ENCODE results near the gene TMEM109.

TMEM109 gene

DNA sequence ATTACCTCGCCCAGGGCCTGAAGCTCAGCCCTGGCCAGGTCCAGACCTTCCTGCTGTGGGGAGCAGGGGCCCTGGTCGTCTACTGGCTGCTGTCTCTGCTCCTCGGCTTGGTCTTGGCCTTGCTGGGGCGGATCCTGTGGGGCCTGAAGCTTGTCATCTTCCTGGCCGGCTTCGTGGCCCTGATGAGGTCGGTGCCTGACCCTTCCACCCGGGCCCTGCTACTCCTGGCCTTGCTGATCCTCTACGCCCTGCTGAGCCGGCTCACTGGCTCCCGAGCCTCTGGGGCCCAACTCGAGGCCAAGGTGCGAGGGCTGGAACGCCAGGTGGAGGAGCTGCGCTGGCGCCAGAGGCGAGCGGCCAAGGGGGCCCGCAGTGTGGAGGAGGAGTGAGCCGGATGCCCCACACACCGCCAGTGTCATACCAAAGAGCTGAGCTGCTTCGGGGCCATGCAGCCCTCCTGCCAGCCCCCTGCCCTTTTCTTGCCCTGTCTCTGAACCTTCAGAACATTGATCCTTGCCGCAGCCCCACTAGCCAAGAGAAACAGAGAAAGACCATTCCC, 7.9 kb downstream of the TMEM109 start:
- DNase-seq (ENCODE audit: low read depth, low spot score) = no peak
- no peak overlapping the region for H3K4me3 ChIP-seq (ENCODE audit: low read depth, low read length)
- TF ChIP-seq, protein P1, sequence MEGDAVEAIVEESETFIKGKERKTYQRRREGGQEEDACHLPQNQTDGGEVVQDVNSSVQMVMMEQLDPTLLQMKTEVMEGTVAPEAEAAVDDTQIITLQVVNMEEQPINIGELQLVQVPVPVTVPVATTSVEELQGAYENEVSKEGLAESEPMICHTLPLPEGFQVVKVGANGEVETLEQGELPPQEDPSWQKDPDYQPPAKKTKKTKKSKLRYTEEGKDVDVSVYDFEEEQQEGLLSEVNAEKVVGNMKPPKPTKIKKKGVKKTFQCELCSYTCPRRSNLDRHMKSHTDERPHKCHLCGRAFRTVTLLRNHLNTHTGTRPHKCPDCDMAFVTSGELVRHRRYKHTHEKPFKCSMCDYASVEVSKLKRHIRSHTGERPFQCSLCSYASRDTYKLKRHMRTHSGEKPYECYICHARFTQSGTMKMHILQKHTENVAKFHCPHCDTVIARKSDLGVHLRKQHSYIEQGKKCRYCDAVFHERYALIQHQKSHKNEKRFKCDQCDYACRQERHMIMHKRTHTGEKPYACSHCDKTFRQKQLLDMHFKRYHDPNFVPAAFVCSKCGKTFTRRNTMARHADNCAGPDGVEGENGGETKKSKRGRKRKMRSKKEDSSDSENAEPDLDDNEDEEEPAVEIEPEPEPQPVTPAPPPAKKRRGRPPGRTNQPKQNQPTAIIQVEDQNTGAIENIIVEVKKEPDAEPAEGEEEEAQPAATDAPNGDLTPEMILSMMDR (IDR thresholded peaks at IDR 0.05; ENCODE audit: low read depth, low read length) = no peak
- in situ Hi-C loops (cut with HindIII; ENCODE audit: low sequenced_read_pairs) = no loop called here

DNA sequence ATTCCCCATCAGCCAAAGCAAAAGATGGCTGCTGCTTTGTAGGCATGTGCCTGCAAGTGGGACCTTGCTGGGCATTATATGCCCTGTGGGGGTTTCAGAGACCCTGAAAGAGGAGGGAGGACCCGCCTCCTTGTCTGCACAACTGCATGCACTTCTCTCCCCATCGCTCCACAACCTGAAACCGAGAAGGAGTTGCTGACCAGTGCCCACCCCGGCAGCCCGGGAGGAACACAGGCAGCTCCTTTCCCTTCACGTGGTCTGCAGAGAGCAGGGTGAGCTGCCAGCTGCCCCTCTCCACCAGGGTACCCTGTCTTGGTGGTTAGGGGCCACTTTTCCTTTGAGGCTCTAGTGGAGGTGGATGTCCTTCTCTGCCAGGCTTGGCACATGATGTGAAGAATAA, 8.9 kb downstream of the TMEM109 start:
- no peak for DNase-seq (ENCODE audit: low read depth, low spot score)
- TF ChIP-seq, protein P1 (IDR thresholded peaks at IDR 0.05; ENCODE audit: low read depth, low read length) = no peak
- in situ Hi-C loops (cut with HindIII; ENCODE audit: low sequenced_read_pairs) = no loop called here
- H3K4me3 ChIP-seq (ENCODE audit: low read depth, low read length) = no peak overlapping the region

DNA sequence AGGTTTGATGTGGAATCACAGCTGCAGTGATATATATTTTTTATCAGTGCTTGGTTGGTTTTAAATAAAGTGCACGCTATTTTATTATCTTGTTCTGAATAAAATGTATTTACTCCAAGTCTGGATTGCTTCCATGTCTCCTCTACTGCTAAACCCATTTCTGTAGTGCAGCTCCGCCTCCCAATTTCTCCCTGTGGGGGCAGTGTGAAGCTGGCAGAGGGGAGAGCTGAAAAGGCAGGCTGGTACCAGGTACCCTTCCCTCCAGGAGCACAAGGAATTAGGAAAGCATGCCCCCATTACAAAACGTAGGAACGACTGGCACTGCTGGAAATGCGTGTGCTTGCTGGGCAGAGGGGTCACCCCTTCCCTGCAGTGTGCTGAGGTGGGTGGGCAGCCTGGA, 9.4 kb downstream of the TMEM109 start:
- in situ Hi-C loops (cut with HindIII; ENCODE audit: low sequenced_read_pairs) = no loop called here

DNA sequence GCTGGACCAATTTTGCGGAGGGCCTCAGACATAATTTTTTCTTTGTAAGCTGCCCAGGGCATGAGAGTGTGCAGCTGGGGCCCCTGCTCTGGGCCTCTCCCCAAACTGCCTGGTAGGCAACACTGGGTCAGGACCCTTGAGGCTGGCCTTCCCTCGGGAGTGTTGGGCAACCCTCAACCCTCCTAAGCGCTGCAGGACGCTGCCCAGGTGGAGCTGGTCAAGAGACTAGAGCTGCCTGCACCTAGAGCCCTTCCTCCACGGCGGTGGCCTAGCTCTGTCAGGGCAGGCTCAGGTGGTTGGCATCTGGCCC, 9.8 kb downstream of the TMEM109 start:
- H3K4me3 ChIP-seq (ENCODE audit: low read depth, low read length) = no peak overlapping the region
- no peak for DNase-seq (ENCODE audit: low read depth, low spot score)
- in situ Hi-C loops (cut with HindIII; ENCODE audit: low sequenced_read_pairs) = no loop called here
- TF ChIP-seq, protein P1 (IDR thresholded peaks at IDR 0.05; ENCODE audit: low read depth, low read length) = no peak

More for the DNA sequence above, 9.4 kb downstream of the TMEM109 start:
- TF ChIP-seq, protein P1 (IDR thresholded peaks at IDR 0.05; ENCODE audit: low read depth, low read length) = no peak
- H3K4me3 ChIP-seq (ENCODE audit: low read depth, low read length) = no peak overlapping the region
- no peak for DNase-seq (ENCODE audit: low read depth, low spot score)

DNA sequence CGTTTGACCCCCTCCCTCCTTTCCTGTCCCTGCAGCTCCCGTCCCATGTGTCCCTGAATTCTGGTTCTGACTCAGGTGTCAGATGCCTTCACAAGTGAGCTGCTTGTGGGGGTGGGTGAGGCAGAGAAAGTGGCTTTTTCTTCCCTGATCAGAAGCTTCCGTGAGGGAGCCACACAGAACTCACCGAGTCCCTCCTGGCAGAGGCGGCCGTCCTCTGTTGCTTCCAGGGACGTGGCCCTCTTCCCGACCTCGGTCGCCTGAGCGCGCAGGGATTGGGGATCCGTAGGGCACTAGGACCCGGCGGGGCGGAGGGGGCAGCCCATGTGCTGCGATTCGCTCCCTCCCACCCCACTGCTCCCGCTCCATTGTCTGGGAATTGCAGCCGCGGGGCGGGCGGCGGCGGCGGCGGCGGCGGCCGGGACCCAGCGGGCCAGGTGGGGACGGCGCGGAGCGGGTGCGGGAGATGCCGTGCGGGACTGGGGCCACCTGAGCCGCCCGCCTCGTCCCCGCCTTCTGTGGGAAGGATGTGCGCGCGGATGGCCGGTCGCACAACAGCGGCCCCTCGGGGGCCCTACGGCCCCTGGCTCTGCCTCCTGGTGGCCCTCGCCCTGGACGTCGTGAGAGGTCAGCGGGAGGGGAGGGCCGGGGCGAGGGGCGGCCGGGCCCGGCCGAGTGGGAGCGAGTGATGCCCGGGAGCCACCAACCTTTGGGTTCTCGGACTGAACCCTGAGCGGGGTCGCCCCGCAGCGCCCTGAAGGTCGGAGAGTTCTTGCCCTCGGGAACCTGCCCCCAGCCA, 10.3 kb downstream of the TMEM109 start, which contains the start of gene TMEM132A:
Gene TMEM132A, plus strand, starts transcription at position 351 of the 796 bp plus-strand sequence. Its CDS starts 174 bp downstream, at position 525.
- in situ Hi-C loops (cut with HindIII; ENCODE audit: low sequenced_read_pairs) = no loop called here
- peak; percentile 58 for DNase-seq (ENCODE audit: low read depth, low spot score)
- H3K4me3 ChIP-seq (ENCODE audit: low read depth, low read length) = peak within 1 kb of the TSS; percentile 66
- TF ChIP-seq, protein P1 (IDR thresholded peaks at IDR 0.05; ENCODE audit: low read depth, low read length) = no peak

DNA sequence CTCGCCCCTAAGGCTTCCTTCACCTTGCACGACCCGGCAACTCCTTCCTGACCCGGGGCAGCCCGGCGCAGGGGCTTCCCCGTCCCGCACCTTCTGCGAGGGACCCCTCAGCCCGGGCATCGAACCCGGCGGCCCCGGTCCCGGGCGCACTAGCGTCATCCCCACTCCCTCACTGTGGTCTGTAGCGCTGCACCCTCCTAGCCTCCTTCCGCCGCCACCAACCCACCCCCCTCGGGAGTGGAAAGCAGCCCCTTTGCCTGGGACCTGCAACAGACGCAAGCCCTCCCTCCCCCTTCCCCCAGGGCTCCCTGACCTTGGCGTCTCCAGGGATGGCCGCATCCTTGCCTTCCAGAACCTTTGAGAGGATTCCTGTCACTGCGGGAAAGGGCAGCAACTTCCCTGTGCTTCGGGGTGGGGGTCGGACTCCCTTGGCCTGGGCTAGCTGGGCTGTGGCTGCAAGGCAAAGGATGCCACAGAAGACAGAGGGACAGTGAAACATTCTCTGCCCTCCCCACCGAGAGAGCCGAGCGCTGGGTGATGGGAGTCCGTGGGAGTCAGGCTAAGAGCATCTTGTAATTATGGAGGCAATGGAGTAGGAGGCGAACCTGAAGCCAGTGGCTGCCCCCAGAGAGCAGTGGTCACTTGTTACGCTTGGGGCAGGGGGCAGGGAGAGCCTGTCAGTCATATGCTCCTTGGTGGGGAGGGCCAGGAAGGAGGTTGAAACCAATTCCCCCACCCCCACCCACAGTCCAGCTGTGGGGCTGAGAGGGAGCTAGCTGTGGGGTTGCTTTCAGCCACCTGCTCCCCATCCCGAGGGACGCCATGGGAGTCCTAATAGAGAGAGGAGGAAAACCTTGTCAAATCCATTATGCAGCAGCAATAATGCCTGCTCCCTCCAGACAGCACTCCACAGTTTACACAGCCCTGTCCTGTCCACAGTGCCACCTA, 11.2 kb downstream of the TMEM109 start:
- DNase-seq (ENCODE audit: low read depth, low spot score) = no peak
- in situ Hi-C loops (cut with HindIII; ENCODE audit: low sequenced_read_pairs) = no loop called here
- TF ChIP-seq, protein P1 (IDR thresholded peaks at IDR 0.05; ENCODE audit: low read depth, low read length) = no peak
- H3K4me3 ChIP-seq (ENCODE audit: low read depth, low read length) = peak overlapping the region; percentile 66

Measured in astrocyte of the spinal cord (primary cell).